Measurements from ENCODE around the gene SLC25A51.
A peak's percentile ranks its signal among the peaks of the same experiment; 100 is the strongest.

Gene SLC25A51

DNA sequence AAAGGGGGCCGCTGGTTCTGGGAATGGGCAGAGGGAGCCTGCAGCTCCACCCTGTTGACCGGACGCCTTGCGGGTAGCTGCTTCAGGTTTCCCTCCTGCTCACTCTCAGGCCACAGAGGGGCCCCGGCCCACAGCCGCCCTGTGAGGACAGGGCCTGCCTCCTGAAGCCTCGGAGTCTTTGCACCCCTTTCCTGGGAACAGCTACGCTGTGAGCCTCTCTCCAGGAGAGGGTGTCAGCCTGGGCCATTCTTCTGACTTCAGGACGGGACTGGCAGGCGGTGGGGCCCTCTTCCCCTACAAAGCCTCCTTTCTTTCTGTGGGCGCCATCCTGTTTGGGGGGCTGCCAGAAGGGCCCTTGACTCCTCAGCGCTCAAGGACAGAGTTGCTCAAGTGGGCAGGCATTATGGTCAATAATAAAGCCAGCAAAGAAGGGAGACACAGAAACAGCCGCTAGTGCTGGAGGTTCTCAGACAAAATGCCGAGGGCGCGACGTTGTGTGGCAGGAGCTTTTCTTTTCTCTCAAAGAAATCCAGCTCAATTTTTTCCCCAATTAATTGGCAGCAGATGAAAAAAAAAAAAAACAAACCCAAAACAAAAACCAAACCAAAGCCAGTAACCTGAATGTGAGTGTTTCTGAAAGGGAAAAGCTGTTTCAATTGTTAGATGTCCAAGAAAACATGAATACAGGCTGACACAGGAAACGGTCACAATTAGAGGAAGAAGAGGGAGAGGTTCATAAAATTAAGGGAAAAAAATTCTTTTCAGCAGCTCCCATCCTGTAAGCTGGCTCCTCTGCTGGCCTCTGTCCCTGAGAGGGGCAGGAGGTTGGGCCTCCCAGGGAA is 12.8 kb upstream of the SLC25A51 start:
- CTCF ChIA-PET: interaction anchor here (0.9 to 18.1 kb wide), 11 partner anchors 9 to 347 kb away, joined by 3 to 214 read pairs (median 10); no protein-coding TSS in a partner anchor
- no peak for DNase-seq (ENCODE audit: low read depth, low spot score)
- H3K4me3 ChIP-seq (ENCODE audit: low read depth, low read length): no peak overlapping the region
- POLR2A ChIA-PET: no interaction called here
- TF ChIP-seq, protein P1, sequence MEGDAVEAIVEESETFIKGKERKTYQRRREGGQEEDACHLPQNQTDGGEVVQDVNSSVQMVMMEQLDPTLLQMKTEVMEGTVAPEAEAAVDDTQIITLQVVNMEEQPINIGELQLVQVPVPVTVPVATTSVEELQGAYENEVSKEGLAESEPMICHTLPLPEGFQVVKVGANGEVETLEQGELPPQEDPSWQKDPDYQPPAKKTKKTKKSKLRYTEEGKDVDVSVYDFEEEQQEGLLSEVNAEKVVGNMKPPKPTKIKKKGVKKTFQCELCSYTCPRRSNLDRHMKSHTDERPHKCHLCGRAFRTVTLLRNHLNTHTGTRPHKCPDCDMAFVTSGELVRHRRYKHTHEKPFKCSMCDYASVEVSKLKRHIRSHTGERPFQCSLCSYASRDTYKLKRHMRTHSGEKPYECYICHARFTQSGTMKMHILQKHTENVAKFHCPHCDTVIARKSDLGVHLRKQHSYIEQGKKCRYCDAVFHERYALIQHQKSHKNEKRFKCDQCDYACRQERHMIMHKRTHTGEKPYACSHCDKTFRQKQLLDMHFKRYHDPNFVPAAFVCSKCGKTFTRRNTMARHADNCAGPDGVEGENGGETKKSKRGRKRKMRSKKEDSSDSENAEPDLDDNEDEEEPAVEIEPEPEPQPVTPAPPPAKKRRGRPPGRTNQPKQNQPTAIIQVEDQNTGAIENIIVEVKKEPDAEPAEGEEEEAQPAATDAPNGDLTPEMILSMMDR (IDR thresholded peaks at IDR 0.05; ENCODE audit: insufficient read depth, low read length, missing control alignments): no peak

GRCh38 chr9:37915911-37916470 is 12.1 kb upstream of the SLC25A51 start:
- POLR2A ChIA-PET: no interaction called here
- H3K4me3 ChIP-seq (ENCODE audit: low read depth, low read length): no peak overlapping the region
- CTCF ChIA-PET: interaction anchor here (1.0 to 18.1 kb wide), 15 partner anchors 11 to 445 kb away, joined by 3 to 214 read pairs (median 10); no protein-coding TSS in a partner anchor
- TF ChIP-seq, protein P1 (IDR thresholded peaks at IDR 0.05; ENCODE audit: insufficient read depth, low read length, missing control alignments): no peak
- no peak for DNase-seq (ENCODE audit: low read depth, low spot score)

GRCh38 chr9:37914701-37915358 is 10.9 kb upstream of the SLC25A51 start:
- no peak overlapping the region for H3K4me3 ChIP-seq (ENCODE audit: low read depth, low read length)
- POLR2A ChIA-PET: interaction anchor here (1.0 kb wide), 1 partner anchor 103 kb away, joined by 3 read pairs; no protein-coding TSS in a partner anchor
- CTCF ChIA-PET: interaction anchor here (0.7 to 18.1 kb wide), 37 partner anchors 10 to 518 kb away, joined by 3 to 214 read pairs (median 6); partner anchors contain the start of gene SHB
- TF ChIP-seq, protein P1 (IDR thresholded peaks at IDR 0.05; ENCODE audit: insufficient read depth, low read length, missing control alignments): no peak
- DNase-seq (ENCODE audit: low read depth, low spot score): no peak

GRCh38 chr9:37914154-37914551 is 10.2 kb upstream of the SLC25A51 start:
- POLR2A ChIA-PET: interaction anchor here (1.0 to 1.6 kb wide), 3 partner anchors 103 to 155 kb away, joined by 3 to 6 read pairs (median 4); partner anchors contain the start of gene SHB
- DNase-seq (ENCODE audit: low read depth, low spot score): no peak
- H3K4me3 ChIP-seq (ENCODE audit: low read depth, low read length): no peak overlapping the region
- TF ChIP-seq, protein P1 (IDR thresholded peaks at IDR 0.05; ENCODE audit: insufficient read depth, low read length, missing control alignments): no peak
- CTCF ChIA-PET: interaction anchor here (0.6 to 18.1 kb wide), 64 partner anchors 9 to 519 kb away, joined by 3 to 214 read pairs (median 5); partner anchors contain the start of genes ALDH1B1 and SHB

DNA sequence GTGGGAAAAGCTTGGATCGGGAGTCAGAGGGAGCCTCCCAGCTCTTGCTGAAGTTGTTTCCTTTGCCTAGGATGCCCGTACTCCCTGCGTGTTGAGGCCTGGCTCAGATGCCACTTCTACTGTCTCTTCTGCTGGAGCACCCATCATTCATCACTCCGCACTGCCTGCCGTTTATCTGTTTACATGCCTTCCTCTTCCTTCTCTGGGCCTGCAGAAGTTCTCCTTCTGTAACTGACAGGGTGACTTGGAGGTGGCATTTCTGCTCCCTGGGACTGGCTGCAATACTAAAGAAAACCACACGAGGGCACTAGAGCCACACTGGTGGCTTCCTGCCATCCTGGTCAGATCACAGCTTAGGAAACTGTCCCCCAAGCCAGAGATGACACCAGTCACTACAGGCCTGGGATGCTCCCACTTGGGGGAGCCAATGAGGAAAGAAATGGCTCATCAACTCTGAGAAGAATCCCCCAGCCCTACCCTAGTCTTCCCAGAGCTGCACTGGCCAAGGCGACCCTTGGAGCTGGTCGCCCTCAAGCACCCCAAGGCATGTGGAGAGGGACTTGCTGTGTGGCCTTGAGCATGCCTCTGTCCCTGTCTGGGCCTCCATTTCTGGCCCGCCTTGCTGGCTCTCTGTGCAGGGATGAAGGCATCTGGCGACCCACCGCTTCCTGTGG is 9.7 kb upstream of the SLC25A51 start:
- ChIA-PET CTCF (interaction anchor here (0.6 to 18.1 kb wide), 71 partner anchors 9 to 519 kb away, joined by 3 to 214 read pairs (median 5); partner anchors contain the start of genes ALDH1B1 and SHB), POLR2A (interaction anchor here (0.7 to 1.6 kb wide), 4 partner anchors 104 to 350 kb away, joined by 3 to 6 read pairs (median 4); partner anchors contain the start of gene SHB)
- DNase-seq (ENCODE audit: low read depth, low spot score): no peak
- H3K4me3 ChIP-seq (ENCODE audit: low read depth, low read length): no peak overlapping the region
- TF ChIP-seq, protein P1 (IDR thresholded peaks at IDR 0.05; ENCODE audit: insufficient read depth, low read length, missing control alignments): peak; percentile 85
